Peyer's patch (tissue), 4 donors: ENCODE data around the gene ALDH1A2. TPM values are rescaled to one million over a fixed set of nuclear protein-coding genes. Genes with fewer than 3 reads are reported as not detected.

Source experiments
- DNase-seq, 3 donors: peaks; one replicate each; pipeline ENCODE4 v3.0.0-alpha.2; 2017 to 2019
- H3K27ac ChIP-seq, 4 donors: fragments of 200-600 bp; sonication (generic); one replicate each; pipeline ENCODE4 v1.5.1; 2016 to 2019
- H3K27me3 ChIP-seq, 2 donors: fragments of 200-600 bp; sonication (generic); one replicate each; pipeline ENCODE4 v1.5.1; 2019
- H3K36me3 ChIP-seq, 3 donors: fragments of 200-600 bp; sonication (generic); one replicate each; pipeline ENCODE4 v1.5.1; 2016 to 2019
- H3K4me1 ChIP-seq, 4 donors: fragments of 200-600 bp; sonication (generic); one replicate each; pipeline ENCODE4 v1.5.1; 2016 to 2019
- H3K4me3 ChIP-seq, 4 donors: fragments of 200-600 bp; sonication (generic); 1 replicate in 3 of 4; 2 replicates in 1 of 4; pipeline ENCODE4 v1.5.1; 2016 to 2019; ENCODE audit warnings: mild to moderate bottlenecking in 1 of 4
- H3K9me3 ChIP-seq, 4 donors: fragments of 200-600 bp; sonication (generic); one replicate each; pipeline ENCODE4 v1.5.1; 2016 to 2019; ENCODE audit warnings: mild to moderate bottlenecking in 1 of 4
- CTCF ChIP-seq, 6 experiments: fragments of 450-650 bp in 4 of 6; fragments of 200-600 bp in 2 of 6; sonication (generic) in 1 of 6; IDR thresholded peaks; one replicate each; pipeline ENCODE4 v1.5.1; 2017 to 2019; ENCODE audit warnings: antibody characterized with exemption in 6 of 6, mild to moderate bottlenecking in 3 of 6, moderate library complexity in 1 of 6
- POLR2A ChIP-seq, 2 donors: fragments of 450-650 bp; IDR thresholded peaks; one replicate each; pipeline ENCODE4 v1.5.1; 2017; ENCODE audit warnings: antibody characterized with exemption in 2 of 2, mild to moderate bottlenecking in 2 of 2, moderate library complexity in 2 of 2
- total RNA-seq, 4 donors: library from RNA; depleted of rRNA; stranded (reverse); fragments of >200 nt; gene quantifications; one replicate each; pipeline ENCODE4 v1.1.0, GENCODE V29; 2016

The ALDH1A2 gene
- total RNA-seq, 4 donors from 2014 or later = 1.1 to 13.1 (median 10.0) TPM; not detected in 1

- Histone ChIP-seq H3K27ac (no peak overlapping the region), H3K4me3 (no peak overlapping the region), H3K27me3 (no peaks in the 10 kb centered on the region), H3K36me3 (no peaks in the 10 kb centered on the region), H3K4me1 (no peaks in the 10 kb centered on the region), H3K9me3 (peaks cover 0 to 22% (median 2%) of the 10 kb centered on the region in 4 donors)
- DNase-seq = no peak
- TF ChIP-seq CTCF (IDR thresholded peaks at IDR 0.05) = no peak
- no peak for TF ChIP-seq POLR2A (IDR thresholded peaks at IDR 0.05)
Measured at GRCh38 chr15:58026552-58026951, 39.0 kb downstream of the ALDH1A2 start.

GRCh38 chr15:58026051-58026450 lies 39.5 kb downstream of the ALDH1A2 start:
- no peak for TF ChIP-seq CTCF (IDR thresholded peaks at IDR 0.05)
- no peak for TF ChIP-seq POLR2A (IDR thresholded peaks at IDR 0.05)
- H3K27ac ChIP-seq = no peak overlapping the region
- H3K27me3 ChIP-seq = no peaks in the 10 kb centered on the region
- DNase-seq = no peak
- H3K36me3 ChIP-seq = no peaks in the 10 kb centered on the region
- no peak overlapping the region for H3K4me3 ChIP-seq
- no peaks in the 10 kb centered on the region for H3K4me1 ChIP-seq
- peaks cover 0 to 22% (median 2%) of the 10 kb centered on the region in 4 donors for H3K9me3 ChIP-seq

GRCh38 chr15:58021332-58022230 lies 43.9 kb downstream of the ALDH1A2 start:
- H3K4me1 ChIP-seq = no peaks in the 10 kb centered on the region
- TF ChIP-seq POLR2A (IDR thresholded peaks at IDR 0.05) (no peak), CTCF (IDR thresholded peaks at IDR 0.05) (no peak)
- H3K9me3 ChIP-seq = peaks cover 0 to 17% (median 2%) of the 10 kb centered on the region in 4 donors
- DNase-seq = no peak
- H3K4me3 ChIP-seq = no peak overlapping the region
- no peak overlapping the region for H3K27ac ChIP-seq
- H3K36me3 ChIP-seq = no peaks in the 10 kb centered on the region
- no peaks in the 10 kb centered on the region for H3K27me3 ChIP-seq

GRCh38 chr15:58019503-58020376 lies 45.8 kb downstream of the ALDH1A2 start:
- Histone ChIP-seq H3K9me3 (peaks cover 0 to 3% (median 0%) of the 10 kb centered on the region in 4 donors), H3K4me1 (no peaks in the 10 kb centered on the region), H3K4me3 (no peak overlapping the region), H3K36me3 (no peaks in the 10 kb centered on the region), H3K27me3 (no peaks in the 10 kb centered on the region), H3K27ac (no peak overlapping the region)
- TF ChIP-seq CTCF (IDR thresholded peaks at IDR 0.05) = no peak
- TF ChIP-seq POLR2A (IDR thresholded peaks at IDR 0.05) = no peak
- no peak for DNase-seq

- Histone ChIP-seq H3K4me3 (no peak overlapping the region), H3K27ac (no peak overlapping the region), H3K27me3 (no peaks in the 10 kb centered on the region), H3K4me1 (no peaks in the 10 kb centered on the region), H3K9me3 (no peaks in the 10 kb centered on the region), H3K36me3 (no peaks in the 10 kb centered on the region)
- no peak for DNase-seq
- no peak for TF ChIP-seq CTCF (IDR thresholded peaks at IDR 0.05)
- TF ChIP-seq POLR2A (IDR thresholded peaks at IDR 0.05) = no peak
Measured at GRCh38 chr15:58017869-58018268, 47.6 kb downstream of the ALDH1A2 start.
